ENCODE results near the gene CD96.

DNA sequence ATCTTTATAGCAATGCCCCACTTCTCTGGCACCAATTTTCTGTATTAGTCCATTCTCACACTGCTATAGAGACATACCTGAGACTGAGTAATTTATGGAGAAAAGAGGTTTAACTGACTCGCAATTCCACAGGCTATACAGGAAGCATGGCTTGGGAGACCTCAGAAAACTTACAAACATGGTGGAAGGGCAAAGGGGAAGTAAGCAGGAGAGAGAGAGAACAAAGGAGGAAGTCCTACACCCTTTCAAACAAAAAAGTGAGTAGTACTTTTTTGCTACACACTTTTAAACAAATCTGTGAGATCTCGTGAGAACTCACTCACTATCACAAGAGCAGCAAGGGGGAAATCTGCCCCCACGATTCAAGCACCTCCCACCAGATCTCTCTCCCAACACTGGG lies 120.9 kb downstream of the CD96 start:
- TF ChIP-seq CTCF (IDR thresholded peaks at IDR 0.05; ENCODE audit: poor library complexity): no peak
- TF ChIP-seq EZH2 (IDR thresholded peaks at IDR 0.05; ENCODE audit: borderline replicate concordance): no peak

Measured in hepatocyte (in vitro differentiated cells).